ENCODE data around the gene LHFPL6.

LHFPL6 gene

DNA sequence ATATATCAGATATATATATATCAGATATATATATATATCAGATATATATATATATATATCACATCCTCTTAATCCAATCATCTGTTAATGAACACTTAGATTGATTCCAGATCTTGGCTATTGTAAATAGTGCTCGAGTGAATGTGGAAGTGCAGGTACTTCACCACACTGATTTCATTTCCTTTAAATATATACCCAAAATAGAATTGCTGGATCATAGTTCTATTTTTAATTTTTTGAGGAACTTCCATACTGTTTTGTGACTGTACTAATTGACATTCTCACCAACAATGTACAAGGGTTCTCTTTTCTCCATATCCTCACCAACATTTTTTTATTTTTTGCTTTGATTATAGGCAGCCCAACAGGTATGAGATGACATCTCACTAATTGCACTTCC, 287.2 kb downstream of the LHFPL6 start:
- no peak for DNase-seq (ENCODE audit: low read depth in 2 of 3, low spot score in 1 of 3)

DNA sequence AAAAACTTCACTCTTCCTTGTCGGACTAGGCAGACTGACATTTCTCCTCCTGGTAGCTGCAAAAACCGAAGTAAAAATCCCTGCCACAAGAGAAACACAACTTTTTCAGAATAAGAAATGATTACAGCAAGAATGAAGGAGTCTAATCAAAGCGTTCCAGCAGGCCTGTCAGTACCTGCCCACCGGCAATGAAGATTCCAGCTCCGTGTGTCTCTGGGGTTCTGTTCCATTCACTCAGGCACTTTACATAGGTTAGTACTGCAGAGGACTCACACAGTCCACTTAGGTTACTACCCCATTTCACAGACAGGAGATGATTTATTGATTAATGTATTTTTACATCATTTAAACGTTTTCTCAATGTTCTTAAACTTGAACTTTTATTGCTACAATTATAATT, 289.3 kb downstream of the LHFPL6 start:
- DNase-seq (ENCODE audit: low read depth in 2 of 3, low spot score in 1 of 3), result no peak

DNA sequence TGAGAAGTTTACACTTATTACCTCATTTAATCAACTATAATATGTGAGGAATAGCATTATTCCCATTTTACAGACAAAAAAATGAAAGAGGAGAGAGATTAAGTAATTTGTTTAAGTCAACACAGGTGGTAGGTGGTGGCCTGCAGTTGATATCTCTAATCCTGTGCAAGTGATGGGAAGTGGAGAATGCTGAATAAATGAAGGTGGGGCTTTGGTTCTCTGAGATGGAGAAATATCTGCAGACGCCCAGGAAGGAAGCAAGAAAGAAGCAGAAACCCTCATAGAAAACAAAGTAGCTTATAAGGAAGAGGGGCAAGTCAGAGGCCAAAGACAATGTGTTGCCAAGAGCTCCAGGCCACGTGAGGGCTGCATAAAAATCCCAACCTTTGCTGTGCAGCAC, 290.4 kb downstream of the LHFPL6 start:
- no peak for DNase-seq (ENCODE audit: low read depth in 2 of 3, low spot score in 1 of 3)

DNA sequence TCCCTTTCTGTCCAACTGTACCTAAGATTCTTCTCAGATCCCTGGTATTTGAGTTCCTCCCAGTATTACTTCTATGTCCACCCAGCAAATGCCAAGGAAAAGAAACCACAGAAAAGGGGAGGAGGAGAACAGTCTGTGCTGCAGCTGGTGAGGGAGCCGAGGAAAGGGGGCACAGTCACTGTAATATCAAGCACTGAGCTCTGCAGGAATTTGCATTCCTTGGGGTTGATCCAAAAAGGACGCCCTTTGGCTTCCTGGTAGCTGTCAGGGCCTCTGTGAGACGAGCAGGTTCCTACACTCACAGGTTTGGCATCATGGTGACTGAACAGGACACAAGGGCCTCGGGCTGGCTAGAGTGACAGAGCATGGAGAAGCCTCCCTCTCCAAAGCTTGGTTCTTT, 291.4 kb downstream of the LHFPL6 start:
- no peak for DNase-seq (ENCODE audit: low read depth in 2 of 3, low spot score in 1 of 3)

DNA sequence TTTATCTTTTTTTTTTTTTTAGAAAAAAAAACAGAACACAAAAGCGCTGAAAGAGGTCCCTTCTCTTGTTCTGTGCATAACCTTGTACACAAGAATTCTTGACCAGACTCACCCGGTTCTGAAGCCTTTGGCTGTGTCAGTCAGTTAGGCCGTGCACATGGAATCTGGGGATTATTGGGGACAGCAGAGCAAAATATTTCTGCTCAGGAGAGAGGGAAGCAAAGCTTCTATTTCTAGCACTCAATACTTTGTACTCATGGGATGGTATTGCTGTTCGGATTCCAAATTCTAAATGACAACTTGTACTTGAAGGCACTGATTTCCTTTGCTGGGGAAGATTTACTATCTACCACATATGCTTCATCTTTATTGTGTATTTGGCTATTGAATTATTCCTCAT, 292.0 kb downstream of the LHFPL6 start:
- DNase-seq (ENCODE audit: low read depth in 2 of 3, low spot score in 1 of 3), result no peak

DNA sequence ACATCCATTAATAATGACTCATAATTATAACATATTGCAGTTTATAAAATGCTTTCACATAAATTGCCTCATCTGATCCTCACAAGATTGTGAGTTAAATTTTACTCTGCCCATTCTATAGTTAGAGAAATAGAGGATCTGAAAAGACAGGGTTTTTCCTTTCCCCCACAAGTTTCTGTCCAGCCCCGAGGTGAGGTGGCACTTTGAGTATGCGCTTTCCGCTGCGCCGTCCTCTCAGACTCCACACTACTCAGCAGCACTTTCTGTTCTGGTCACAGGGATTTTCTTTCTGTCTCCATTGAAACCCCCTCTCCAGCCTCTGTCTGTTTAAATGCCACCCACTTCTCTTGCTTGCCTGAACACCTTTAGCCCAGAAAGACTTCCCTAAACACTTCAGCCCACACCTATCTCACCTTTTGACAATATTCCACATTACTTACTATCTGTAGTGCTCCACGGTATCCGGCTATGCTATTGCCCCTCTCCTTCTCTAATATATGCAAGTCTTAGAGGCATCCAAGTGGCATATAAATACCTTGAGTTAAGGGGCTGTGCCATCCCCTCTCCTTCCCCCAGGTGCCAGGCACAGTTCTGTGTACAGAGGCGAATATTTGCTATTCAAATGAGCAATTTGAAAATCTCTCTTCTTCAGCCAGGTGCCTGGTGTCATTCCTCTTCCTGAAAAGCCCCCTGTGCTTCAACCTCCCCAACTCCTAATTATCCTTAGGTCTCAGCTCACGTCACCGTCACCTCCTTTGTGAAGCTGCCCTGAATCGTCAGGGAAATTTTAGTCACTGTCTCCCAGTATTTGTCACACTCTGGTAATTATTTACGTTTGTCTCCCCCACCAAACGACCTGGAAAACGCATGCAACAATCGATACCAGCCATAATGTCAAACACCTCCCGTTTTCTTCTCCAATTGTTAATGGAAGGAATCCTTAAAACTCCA, 296.1 kb downstream of the LHFPL6 start:
- peak in 2 of 3 donors; percentile 13 to 16 for DNase-seq (ENCODE audit: low read depth in 2 of 3, low spot score in 1 of 3)

- no peak for DNase-seq (ENCODE audit: low read depth in 2 of 3, low spot score in 1 of 3)
Observed at GRCh38 chr13:39302820-39303219, 300.2 kb downstream of the LHFPL6 start.

GRCh38 chr13:39298951-39299350, 304.0 kb downstream of the LHFPL6 start:
- DNase-seq (ENCODE audit: low read depth in 2 of 3, low spot score in 1 of 3), result no peak

GRCh38 chr13:39297664-39298171, 305.3 kb downstream of the LHFPL6 start:
- no peak for DNase-seq (ENCODE audit: low read depth in 2 of 3, low spot score in 1 of 3)

- DNase-seq (ENCODE audit: low read depth in 2 of 3, low spot score in 1 of 3), result no peak
Observed at GRCh38 chr13:39297023-39297422, 306.0 kb downstream of the LHFPL6 start.

DNA sequence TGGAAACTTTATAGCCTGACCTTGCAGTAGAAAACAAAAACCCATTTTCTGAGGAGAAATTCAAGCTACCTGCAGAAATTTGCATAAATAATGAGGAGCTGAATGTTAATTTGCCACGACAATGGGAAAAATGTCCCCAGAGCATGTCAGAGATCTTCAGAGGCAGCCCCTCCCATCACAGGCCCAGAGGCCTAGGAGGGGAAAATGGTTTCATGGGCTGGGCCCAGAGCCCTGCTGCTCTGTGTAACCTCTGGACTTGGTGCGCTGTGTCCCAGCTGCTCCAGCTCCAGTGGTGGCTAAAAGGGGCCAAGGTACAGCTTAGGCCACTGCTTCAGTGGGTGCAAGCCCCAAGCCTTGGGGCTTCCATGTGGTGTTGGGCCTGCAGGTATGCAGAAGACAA, 306.8 kb downstream of the LHFPL6 start:
- no peak for DNase-seq (ENCODE audit: low read depth in 2 of 3, low spot score in 1 of 3)
